Brain microvascular endothelial cell (primary cell): ENCODE measurements around the gene UBE2E1.

Source experiments
- DNase-seq: peaks from one replicate; pipeline ENCODE4 v3.0.0-alpha.2; 2020
- H3K27ac ChIP-seq: fragments of 250-450 bp; sonication (Bioruptor Pico); 2 replicates; pipeline ENCODE4 v1.5.1; 2020; ENCODE audit warnings: mild to moderate bottlenecking, moderate library complexity
- H3K27me3 ChIP-seq: fragments of 250-450 bp; sonication (Bioruptor Pico); replicated peaks from 2 replicates; pipeline ENCODE4 v1.5.1; 2020; ENCODE audit warnings: mild to moderate bottlenecking
- H3K36me3 ChIP-seq: fragments of 250-450 bp; sonication (Bioruptor Pico); replicated peaks from 2 replicates; pipeline ENCODE4 v1.5.1; 2020; ENCODE audit warnings: mild to moderate bottlenecking
- H3K4me3 ChIP-seq: 2 replicates; pipeline ENCODE4 v1.5.1; 2011; ENCODE audit warnings: low read depth, mild to moderate bottlenecking, control low read depth, low read length, moderate library complexity
- in situ Hi-C: cut with HindIII; loops from 2 replicates; pipeline ENCODE4 v1.10.0; 2017; ENCODE audit warnings: low sequenced_read_pairs, low pct_ligation_motif_present
- TF ChIP-seq, protein P1 (sequence below): IDR thresholded peaks from 2 replicates; pipeline ENCODE4 v1.5.1; 2011; ENCODE audit warnings: low read depth, mild to moderate bottlenecking, moderate library complexity, low read length, control low read depth, inconsistent platforms; ENCODE audit errors: missing control alignments

Gene UBE2E1

DNA sequence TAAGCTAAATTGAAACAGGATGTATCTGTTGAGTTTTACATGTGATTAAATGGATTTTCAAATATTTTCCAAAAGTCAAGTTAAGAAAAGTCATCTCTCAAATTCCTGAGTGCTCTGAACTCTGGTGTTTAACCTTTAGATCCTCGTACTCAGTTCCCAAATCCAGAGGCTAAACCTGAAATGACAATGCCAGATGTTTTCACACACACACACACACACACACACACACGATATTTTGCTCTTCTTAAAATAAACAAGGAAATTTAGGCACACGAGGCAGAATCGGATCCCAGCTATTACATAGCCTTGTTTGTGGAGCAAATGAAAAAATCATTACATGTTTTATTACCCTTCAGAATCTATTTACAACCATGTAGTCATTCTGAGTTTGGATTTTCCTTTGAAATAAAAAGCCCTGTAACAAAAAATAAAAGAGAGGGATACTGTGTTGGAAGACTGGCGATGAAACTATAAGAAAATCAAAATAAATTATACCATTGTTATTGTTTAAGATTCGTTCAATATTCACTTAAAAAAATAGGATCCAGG is 20.6 kb upstream of the UBE2E1 start:
- Histone ChIP-seq H3K27me3 (no peaks in the 10 kb centered on the region), H3K36me3 (no peaks in the 10 kb centered on the region), H3K4me3 (no peak overlapping the region), H3K27ac (no peak overlapping the region)
- DNase-seq = no peak
- in situ Hi-C loops = no loop called here
- TF ChIP-seq, protein P1, sequence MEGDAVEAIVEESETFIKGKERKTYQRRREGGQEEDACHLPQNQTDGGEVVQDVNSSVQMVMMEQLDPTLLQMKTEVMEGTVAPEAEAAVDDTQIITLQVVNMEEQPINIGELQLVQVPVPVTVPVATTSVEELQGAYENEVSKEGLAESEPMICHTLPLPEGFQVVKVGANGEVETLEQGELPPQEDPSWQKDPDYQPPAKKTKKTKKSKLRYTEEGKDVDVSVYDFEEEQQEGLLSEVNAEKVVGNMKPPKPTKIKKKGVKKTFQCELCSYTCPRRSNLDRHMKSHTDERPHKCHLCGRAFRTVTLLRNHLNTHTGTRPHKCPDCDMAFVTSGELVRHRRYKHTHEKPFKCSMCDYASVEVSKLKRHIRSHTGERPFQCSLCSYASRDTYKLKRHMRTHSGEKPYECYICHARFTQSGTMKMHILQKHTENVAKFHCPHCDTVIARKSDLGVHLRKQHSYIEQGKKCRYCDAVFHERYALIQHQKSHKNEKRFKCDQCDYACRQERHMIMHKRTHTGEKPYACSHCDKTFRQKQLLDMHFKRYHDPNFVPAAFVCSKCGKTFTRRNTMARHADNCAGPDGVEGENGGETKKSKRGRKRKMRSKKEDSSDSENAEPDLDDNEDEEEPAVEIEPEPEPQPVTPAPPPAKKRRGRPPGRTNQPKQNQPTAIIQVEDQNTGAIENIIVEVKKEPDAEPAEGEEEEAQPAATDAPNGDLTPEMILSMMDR = no peak

DNA sequence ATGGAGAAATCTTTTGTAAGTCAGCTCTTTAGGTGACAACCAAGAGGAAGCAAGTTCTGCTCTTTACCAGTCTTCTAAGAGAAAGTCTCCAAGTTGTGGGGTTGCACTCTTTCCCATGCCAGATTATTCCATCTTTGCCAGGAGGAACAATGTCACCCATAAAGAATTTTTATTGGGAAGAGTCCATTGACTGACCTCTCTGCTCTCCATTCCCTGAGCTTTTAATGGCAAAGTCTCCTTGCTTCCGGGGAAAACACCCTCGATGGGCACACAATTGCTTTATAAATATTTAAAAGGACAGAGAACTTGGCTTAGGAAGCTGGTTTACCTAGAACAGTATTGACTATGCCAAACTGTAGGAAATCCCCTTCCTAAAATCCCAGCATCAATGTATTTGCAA is 19.9 kb upstream of the UBE2E1 start:
- in situ Hi-C loops = no loop called here
- TF ChIP-seq, protein P1 = no peak
- no peak overlapping the region for H3K27ac ChIP-seq
- DNase-seq = no peak
- H3K4me3 ChIP-seq = no peak overlapping the region
- H3K36me3 ChIP-seq = no peaks in the 10 kb centered on the region
- H3K27me3 ChIP-seq = no peaks in the 10 kb centered on the region

- H3K4me3 ChIP-seq = no peak overlapping the region
- no peaks in the 10 kb centered on the region for H3K27me3 ChIP-seq
- H3K27ac ChIP-seq = no peak overlapping the region
- in situ Hi-C loops = no loop called here
- no peak for DNase-seq
- no peaks in the 10 kb centered on the region for H3K36me3 ChIP-seq
- TF ChIP-seq, protein P1 = no peak
These were observed 14.1 kb upstream of the UBE2E1 start for GRCh38 chr3:23791678-23792077.

DNA sequence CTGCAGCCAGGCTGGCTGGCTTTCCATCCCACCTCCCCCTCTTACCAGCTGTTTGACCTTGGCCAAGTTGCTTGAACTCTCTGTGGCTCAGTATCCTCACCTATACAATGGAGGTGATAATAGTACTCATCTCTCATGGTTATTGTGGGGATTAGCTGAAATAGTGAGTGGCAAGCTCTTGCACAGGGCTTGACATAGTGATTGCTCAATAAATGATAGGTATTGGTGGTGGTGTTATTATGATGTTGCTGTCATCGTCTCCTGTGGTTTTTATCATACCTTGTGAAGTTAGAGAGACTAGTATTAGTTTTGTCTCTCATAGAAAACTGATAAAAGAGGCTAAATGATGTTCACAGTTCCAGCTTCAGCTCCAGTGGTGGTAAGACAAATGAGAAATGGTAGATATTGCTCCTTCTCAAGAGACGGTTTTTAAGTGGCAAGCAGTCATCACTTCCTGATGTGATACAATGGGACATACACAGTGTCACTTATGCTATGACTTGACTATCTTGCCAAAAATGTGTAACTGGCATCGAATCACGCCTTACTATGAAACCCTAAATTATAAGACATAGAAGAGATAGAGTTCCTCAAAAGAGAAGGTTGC is 12.1 kb upstream of the UBE2E1 start:
- Histone ChIP-seq H3K27me3 (no peaks in the 10 kb centered on the region), H3K27ac (no peak overlapping the region), H3K36me3 (no peaks in the 10 kb centered on the region), H3K4me3 (no peak overlapping the region)
- in situ Hi-C loops = no loop called here
- TF ChIP-seq, protein P1 = no peak
- no peak for DNase-seq

DNA sequence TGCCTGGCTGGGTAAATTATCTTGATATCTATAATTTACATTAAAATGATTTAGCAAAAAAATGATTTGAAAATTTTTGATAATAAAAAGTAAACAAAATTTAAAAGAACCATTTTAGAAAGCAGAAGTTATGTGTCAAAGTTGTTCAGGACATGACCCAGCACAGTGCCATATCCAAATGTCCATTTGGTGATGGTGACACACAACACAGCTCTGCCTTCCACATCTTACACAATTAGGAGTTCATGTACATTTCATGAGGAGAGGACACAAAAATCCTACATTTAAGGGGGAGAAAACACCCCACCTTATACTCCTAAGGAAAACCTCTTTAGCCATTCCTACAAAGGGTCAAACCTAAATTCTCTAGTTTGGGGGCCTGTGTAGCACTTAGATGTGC is 10.7 kb upstream of the UBE2E1 start:
- Histone ChIP-seq H3K27me3 (no peaks in the 10 kb centered on the region), H3K36me3 (no peaks in the 10 kb centered on the region), H3K4me3 (no peak overlapping the region), H3K27ac (no peak overlapping the region)
- TF ChIP-seq, protein P1 = no peak
- in situ Hi-C loops = no loop called here
- DNase-seq = no peak

DNA sequence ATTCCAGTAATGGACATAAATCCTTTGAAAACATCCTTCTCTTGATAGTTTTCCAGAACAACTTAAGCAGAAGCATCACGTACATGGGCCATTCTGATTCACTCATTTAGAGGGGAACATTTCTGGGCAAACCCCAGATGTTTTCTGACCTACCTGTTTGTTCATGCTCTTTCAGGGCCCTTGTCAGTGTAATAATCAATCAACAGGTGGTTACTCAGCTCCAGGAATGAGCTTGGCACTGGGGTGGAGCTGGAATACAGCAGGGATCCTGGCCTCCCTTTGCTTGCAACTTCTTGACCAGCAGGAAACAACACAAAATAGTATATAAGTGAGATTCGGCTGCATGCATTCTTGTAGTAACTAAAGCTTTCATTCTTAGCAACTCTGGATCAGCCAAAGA is 9.2 kb upstream of the UBE2E1 start:
- DNase-seq = no peak
- TF ChIP-seq, protein P1 = no peak
- H3K36me3 ChIP-seq = no peaks in the 10 kb centered on the region
- no peak overlapping the region for H3K4me3 ChIP-seq
- no peaks in the 10 kb centered on the region for H3K27me3 ChIP-seq
- no peak overlapping the region for H3K27ac ChIP-seq
- in situ Hi-C loops = no loop called here
